Lower leg skin (tissue), 3 donors: ENCODE measurements around the gene ACP3.

Source experiments
- CTCF ChIP-seq, 3 donors: fragments of 450-650 bp; IDR thresholded peaks; one replicate each; pipeline ENCODE4 v1.5.1; 2016; ENCODE audit warnings: antibody characterized with exemption in 3 of 3, mild to moderate bottlenecking in 3 of 3, moderate library complexity in 2 of 3
- POLR2A ChIP-seq, 2 donors: fragments of 450-650 bp; IDR thresholded peaks; one replicate each; pipeline ENCODE4 v1.6.1; 2016 to 2017; ENCODE audit warnings: antibody characterized with exemption in 2 of 2, mild to moderate bottlenecking in 1 of 2, moderate library complexity in 1 of 2

GRCh38 chr3:132368515-132368914 is 51.3 kb downstream of the ACP3 start:
- no peak for TF ChIP-seq CTCF (IDR thresholded peaks at IDR 0.05)
- TF ChIP-seq POLR2A (IDR thresholded peaks at IDR 0.05), result no peak
